CD4-positive, alpha-beta T cell (primary cell): ENCODE results near the gene PIK3R1. TPM values are rescaled to one million over a fixed set of nuclear protein-coding genes. Genes with fewer than 3 reads are reported as not detected.
"Not testable (repeated sequence)": the region's sequence is repeated elsewhere in the genome, so short reads cannot be mapped to it uniquely, and the experiment has no call there.

Experiments used
- ATAC-seq: fragments of 200-7000 bp; cut with Tn5 transposase; one replicate; pipeline ENCODE4 v1.10.0; 2022; ENCODE audit warnings: mild to moderate bottlenecking; ENCODE audit not compliant: poor library complexity
- CTCF ChIA-PET: fragments of 350-600 bp; sonication (Branson Sonifier 250); formaldehyde crosslinking; loops from one replicate; lab custom pipeline; 2021; ENCODE audit warnings: antibody characterized with exemption, inconsistent platforms; lab: Charles Lee
- POLR2A ChIA-PET: fragments of 350-600 bp; sonication (Branson Sonifier 250); formaldehyde crosslinking; loops from one replicate; lab custom pipeline; 2021; ENCODE audit warnings: antibody characterized with exemption, inconsistent platforms; lab: Charles Lee
- DNase-seq, 14 experiments: peaks; one replicate each; pipeline ENCODE4 v3.0.0-alpha.2; 2013 to 2020; ENCODE audit warnings: mixed read lengths in 2 of 14
- H3K27ac ChIP-seq, 2 donors: one replicate each; pipeline versions ENCODE4 v1.5.1 to v1.7.0; 2013; ENCODE audit warnings: low read length in 2 of 2, low read depth in 1 of 2, mild to moderate bottlenecking in 1 of 2
- H3K27me3 ChIP-seq, 2 experiments: 1 replicate in 1 of 2; 2 replicates in 1 of 2; pipeline versions ENCODE4 v1.6.1 to v1.7.0; 2013; ENCODE audit warnings: low read length in 2 of 2, control low read depth in 1 of 2, mild to moderate bottlenecking in 1 of 2, moderate library complexity in 1 of 2; ENCODE audit not compliant: insufficient read depth in 2 of 2, control insufficient read depth in 1 of 2
- H3K36me3 ChIP-seq: one replicate; pipeline ENCODE4 v1.6.1; 2013; ENCODE audit warnings: low read length, control low read depth; ENCODE audit not compliant: insufficient read depth
- H3K4me1 ChIP-seq: one replicate; pipeline ENCODE4 v1.6.1; 2013; ENCODE audit warnings: low read length, control low read depth; ENCODE audit not compliant: insufficient read depth
- H3K4me3 ChIP-seq: one replicate; pipeline ENCODE4 v1.5.1; 2013; ENCODE audit warnings: mild to moderate bottlenecking, low read length, moderate library complexity
- H3K9me3 ChIP-seq, 2 experiments: 1 replicate in 1 of 2; 2 replicates in 1 of 2; pipeline versions ENCODE4 v1.6.1 to v1.7.0; 2013; ENCODE audit warnings: low read length in 2 of 2, mild to moderate bottlenecking in 2 of 2, control low read depth in 1 of 2, moderate library complexity in 1 of 2; ENCODE audit not compliant: control insufficient read depth in 1 of 2, insufficient read depth in 1 of 2
- H3K27ac Mint-ChIP-seq: one replicate; pipeline ENCODE4 v1.8.0; 2020; ENCODE audit warnings: mixed read lengths
- H3K27me3 Mint-ChIP-seq: one replicate; pipeline ENCODE4 v1.8.0; 2021; ENCODE audit warnings: mixed read lengths
- H3K36me3 Mint-ChIP-seq: one replicate; pipeline ENCODE4 v1.8.0; 2021; ENCODE audit warnings: low read depth, mixed read lengths
- H3K4me1 Mint-ChIP-seq: one replicate; pipeline ENCODE4 v1.8.0; 2021; ENCODE audit warnings: low read depth, mixed read lengths
- H3K4me3 Mint-ChIP-seq: one replicate; pipeline ENCODE4 v1.8.0; 2020; ENCODE audit warnings: mild to moderate bottlenecking, mixed read lengths
- H3K9me3 Mint-ChIP-seq: one replicate; pipeline ENCODE4 v1.8.0; 2020; ENCODE audit warnings: mixed read lengths
- intact Hi-C, 2 experiments: fragments of 100-400 bp; cut with DNase I in 1 of 2; cut with micrococcal nuclease in 1 of 2; formaldehyde crosslinking; loops; one replicate each; pipeline versions ENCODE4 v1.15.1 to v1.9.0; 2023 to 2025; cut with DNase I, micrococcal nuclease
- total RNA-seq, 174 experiments: library from RNA in 2 of 174; stranded (reverse) in 2 of 174; gene quantifications; one replicate each; pipeline ENCODE4 v1.2.3 and lab custom pipeline; 2021 to 2026
- TF ChIP-seq, protein P1 (sequence below): fragments of 200-600 bp; IDR thresholded peaks from one replicate; pipeline ENCODE4 v1.8.0; 2022; ENCODE audit warnings: antibody characterized with exemption, mild to moderate bottlenecking

PIK3R1 gene
- total RNA-seq, 2 experiments from 2014 or later: 455 to 459 TPM

DNA sequence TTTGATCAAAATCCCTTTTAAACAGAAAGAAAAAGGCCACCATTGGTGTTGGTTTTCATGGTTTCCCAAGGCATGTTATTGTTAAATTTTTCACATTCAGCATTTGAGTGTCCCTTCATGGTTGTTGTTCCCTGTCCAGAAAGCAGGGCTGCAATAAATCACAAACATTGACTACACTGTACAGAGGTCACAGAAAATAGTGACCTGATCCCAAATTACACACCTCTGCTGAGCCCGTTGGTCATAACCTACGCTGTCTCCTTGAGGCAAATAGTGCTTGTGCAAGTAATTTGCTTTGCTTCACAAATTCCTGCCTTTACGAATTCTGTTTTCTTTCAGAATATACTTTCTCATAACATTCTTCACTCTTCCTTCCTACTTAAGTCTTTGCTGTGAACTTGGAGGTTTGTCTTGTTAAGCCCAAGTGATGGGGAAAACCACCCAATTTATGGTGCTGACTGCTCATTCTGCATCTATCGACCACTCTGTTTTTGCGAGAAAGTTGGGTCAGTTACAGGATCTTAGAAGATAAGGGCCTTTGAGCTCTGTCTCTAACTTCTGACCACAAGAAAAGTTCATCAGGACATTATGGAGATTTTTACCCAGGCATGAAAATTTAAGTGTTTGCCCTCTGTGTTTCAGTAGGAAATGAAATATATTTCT is 16.0 kb downstream of the PIK3R1 start:
- peak overlapping the region; percentile 30 for H3K4me3 Mint-ChIP-seq
- no peak overlapping the region for H3K27ac ChIP-seq
- H3K4me1 Mint-ChIP-seq: peaks cover 91% of the 10 kb centered on the region
- H3K4me1 ChIP-seq: peaks cover 35% of the 10 kb centered on the region
- no peaks in the 10 kb centered on the region for H3K9me3 Mint-ChIP-seq
- peaks cover 57% of the 10 kb centered on the region for H3K36me3 Mint-ChIP-seq
- peak overlapping the region; percentile 68 for H3K27ac Mint-ChIP-seq
- no peaks in the 10 kb centered on the region for H3K9me3 ChIP-seq
- ChIA-PET CTCF (interaction anchor here (1.8 kb wide), 1 partner anchor 9 kb away, joined by 3 read pairs; no protein-coding TSS in a partner anchor), POLR2A (interaction anchor here (1.0 to 1.9 kb wide), 3 partner anchors 15 to 38 kb away, joined by 3 to 20 read pairs (median 8); partner anchors contain the start of gene PIK3R1)
- no peak for DNase-seq
- TF ChIP-seq, protein P1, sequence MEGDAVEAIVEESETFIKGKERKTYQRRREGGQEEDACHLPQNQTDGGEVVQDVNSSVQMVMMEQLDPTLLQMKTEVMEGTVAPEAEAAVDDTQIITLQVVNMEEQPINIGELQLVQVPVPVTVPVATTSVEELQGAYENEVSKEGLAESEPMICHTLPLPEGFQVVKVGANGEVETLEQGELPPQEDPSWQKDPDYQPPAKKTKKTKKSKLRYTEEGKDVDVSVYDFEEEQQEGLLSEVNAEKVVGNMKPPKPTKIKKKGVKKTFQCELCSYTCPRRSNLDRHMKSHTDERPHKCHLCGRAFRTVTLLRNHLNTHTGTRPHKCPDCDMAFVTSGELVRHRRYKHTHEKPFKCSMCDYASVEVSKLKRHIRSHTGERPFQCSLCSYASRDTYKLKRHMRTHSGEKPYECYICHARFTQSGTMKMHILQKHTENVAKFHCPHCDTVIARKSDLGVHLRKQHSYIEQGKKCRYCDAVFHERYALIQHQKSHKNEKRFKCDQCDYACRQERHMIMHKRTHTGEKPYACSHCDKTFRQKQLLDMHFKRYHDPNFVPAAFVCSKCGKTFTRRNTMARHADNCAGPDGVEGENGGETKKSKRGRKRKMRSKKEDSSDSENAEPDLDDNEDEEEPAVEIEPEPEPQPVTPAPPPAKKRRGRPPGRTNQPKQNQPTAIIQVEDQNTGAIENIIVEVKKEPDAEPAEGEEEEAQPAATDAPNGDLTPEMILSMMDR: no peak
- H3K27me3 Mint-ChIP-seq: no peaks in the 10 kb centered on the region
- no peaks in the 10 kb centered on the region for H3K27me3 ChIP-seq
- H3K4me3 ChIP-seq: no peak overlapping the region
- peaks cover 33% of the 10 kb centered on the region for H3K36me3 ChIP-seq
- no peak for ATAC-seq
- intact Hi-C loops: loop anchor here in 1 of 2 experiments (2.0 kb wide), 1 partner anchor 13 kb away; no protein-coding TSS in a partner anchor

- ATAC-seq (no peak), DNase-seq (no peak)
- ChIA-PET CTCF (interaction anchor here (1.8 kb wide), 1 partner anchor 10 kb away, joined by 3 read pairs; no protein-coding TSS in a partner anchor), POLR2A (interaction anchor here (1.9 kb wide), 1 partner anchor 16 kb away, joined by 8 read pairs; no protein-coding TSS in a partner anchor)
- H3K27ac Mint-ChIP-seq: peak overlapping the region; percentile 68
- TF ChIP-seq, protein P1: no peak
- H3K27me3 Mint-ChIP-seq: no peaks in the 10 kb centered on the region
- H3K27me3 ChIP-seq: no peaks in the 10 kb centered on the region
- H3K36me3 Mint-ChIP-seq: peaks cover 50% of the 10 kb centered on the region
- no peak overlapping the region for H3K27ac ChIP-seq
- H3K4me3 Mint-ChIP-seq: no peak overlapping the region
- peaks cover 26% of the 10 kb centered on the region for H3K36me3 ChIP-seq
- peaks cover 35% of the 10 kb centered on the region for H3K4me1 ChIP-seq
- H3K9me3 Mint-ChIP-seq: no peaks in the 10 kb centered on the region
- no peak overlapping the region for H3K4me3 ChIP-seq
- intact Hi-C loops: loop anchor here in 1 of 2 experiments (2.0 kb wide), 1 partner anchor 13 kb away; no protein-coding TSS in a partner anchor
- H3K4me1 Mint-ChIP-seq: peaks cover 91% of the 10 kb centered on the region
- H3K9me3 ChIP-seq: no peaks in the 10 kb centered on the region
Measured at GRCh38 chr5:68232277-68232676, 16.7 kb downstream of the PIK3R1 start.

DNA sequence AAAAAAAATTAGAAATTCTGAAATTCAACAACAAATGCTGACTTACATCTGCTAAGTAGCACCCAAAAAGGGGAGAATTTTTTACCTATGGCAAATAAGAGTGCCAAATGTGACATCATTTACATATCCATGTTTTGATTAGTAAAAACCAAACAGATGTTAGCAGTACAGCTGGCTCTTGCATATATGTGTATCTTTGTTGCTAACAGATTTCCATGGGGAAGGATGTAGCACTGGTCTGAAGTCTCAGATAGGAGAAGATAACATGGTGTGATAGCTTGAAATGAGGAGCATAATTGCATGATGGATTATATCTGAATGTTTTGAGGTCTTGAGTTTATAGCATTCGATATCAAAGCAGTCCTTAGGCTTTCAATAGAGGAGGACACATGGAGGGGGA is 17.5 kb downstream of the PIK3R1 start:
- no peak for DNase-seq
- Mint-ChIP-seq H3K4me3 (peak overlapping the region; percentile 0), H3K27ac (peak overlapping the region; percentile 68), H3K36me3 (peaks cover 42% of the 10 kb centered on the region), H3K27me3 (no peaks in the 10 kb centered on the region), H3K9me3 (no peaks in the 10 kb centered on the region), H3K4me1 (peaks cover 91% of the 10 kb centered on the region)
- TF ChIP-seq, protein P1: no peak
- no peak for ATAC-seq
- peaks cover 18% of the 10 kb centered on the region for H3K36me3 ChIP-seq
- CTCF ChIA-PET: interaction anchor here (1.1 kb wide), 1 partner anchor 15 kb away, joined by 3 read pairs; no protein-coding TSS in a partner anchor
- H3K4me3 ChIP-seq: no peak overlapping the region
- H3K27me3 ChIP-seq: no peaks in the 10 kb centered on the region
- POLR2A ChIA-PET: interaction anchor here (1.9 kb wide), 1 partner anchor 17 kb away, joined by 8 read pairs; no protein-coding TSS in a partner anchor
- no peaks in the 10 kb centered on the region for H3K9me3 ChIP-seq
- intact Hi-C loops: loop anchor here in 1 of 2 experiments (2.0 kb wide), 1 partner anchor 14 kb away; no protein-coding TSS in a partner anchor
- H3K27ac ChIP-seq: no peak overlapping the region
- H3K4me1 ChIP-seq: peaks cover 40% of the 10 kb centered on the region

GRCh38 chr5:68235229-68235628 is 19.7 kb downstream of the PIK3R1 start:
- H3K4me1 ChIP-seq: peaks cover 37% of the 10 kb centered on the region

More at GRCh38 chr5:68235229-68235628, 19.7 kb downstream of the PIK3R1 start:
- H3K27ac ChIP-seq, H3K36me3 ChIP-seq, H3K4me3 Mint-ChIP-seq, H3K4me3 ChIP-seq, ATAC-seq, H3K9me3 Mint-ChIP-seq, H3K27me3 Mint-ChIP-seq, intact Hi-C loops, H3K27me3 ChIP-seq, DNase-seq, H3K9me3 ChIP-seq: not testable (repeated sequence)
- ChIA-PET CTCF (interaction anchor here (1.5 kb wide), 1 partner anchor 17 kb away, joined by 4 read pairs; no protein-coding TSS in a partner anchor), POLR2A (interaction anchor here (0.8 kb wide), 1 partner anchor 19 kb away, joined by 3 read pairs; no protein-coding TSS in a partner anchor)
- peaks cover 26% of the 10 kb centered on the region for H3K36me3 Mint-ChIP-seq
- peaks cover 93% of the 10 kb centered on the region for H3K4me1 Mint-ChIP-seq
- peak overlapping the region; percentile 90 for H3K27ac Mint-ChIP-seq
